GM21528 (cell line): ENCODE results near the gene TELO2.
"Not testable (repeated sequence)": the region's sequence is repeated elsewhere in the genome, so short reads cannot be mapped to it uniquely, and the experiment has no call there.

Experiments
- ATAC-seq: cut with Tn5 transposase; IDR thresholded peaks from one replicate; pipeline ENCODE4 v1.9.1; 2021; ENCODE audit warnings: mild to moderate bottlenecking, moderate library complexity; ENCODE audit not compliant: unreplicated experiment, low FRiP score

TELO2 gene

DNA sequence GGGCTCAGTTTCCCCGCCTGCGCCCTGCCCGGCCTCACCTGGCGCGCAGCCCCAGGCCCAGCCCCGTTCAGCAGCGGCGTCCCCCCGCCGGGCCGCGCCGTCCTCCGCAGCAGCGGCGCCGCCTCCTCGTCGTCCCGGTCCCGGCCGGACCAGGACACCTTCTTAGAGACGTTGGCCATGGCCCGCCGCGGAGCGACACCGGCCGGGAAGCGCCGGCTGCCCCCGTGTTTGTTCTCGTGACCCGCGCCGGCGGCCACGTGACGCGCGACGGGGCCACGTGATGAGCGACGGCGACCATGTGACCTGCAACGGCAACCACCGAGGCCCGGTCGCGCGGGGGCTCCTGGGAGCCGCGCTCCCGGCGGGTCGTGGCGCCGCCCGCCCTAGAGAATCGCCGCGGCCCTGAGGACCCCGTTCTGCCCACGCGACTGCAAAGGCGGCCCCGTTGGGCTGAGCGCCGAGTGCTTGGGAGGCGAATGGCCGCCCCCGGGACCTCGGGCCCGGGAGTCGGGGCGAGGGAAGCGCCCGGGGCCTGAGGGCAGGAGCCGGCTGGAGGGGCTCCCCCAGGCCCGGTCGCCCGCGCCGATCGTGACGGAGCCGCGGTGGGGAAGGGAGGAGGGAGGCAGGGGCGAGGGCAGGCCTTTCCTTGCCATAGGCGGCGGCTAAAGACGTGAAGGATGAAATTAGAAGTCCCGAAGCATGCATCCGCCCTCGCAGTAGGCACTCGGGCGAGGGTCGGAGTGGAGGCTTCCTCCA lies 18.2 kb upstream of the TELO2 start, which contains the start of gene CLCN7:
Gene CLCN7, minus strand, starts transcription at position 233 of the 756 bp plus-strand sequence. Its CDS starts 54 bp downstream, at position 179.
- ATAC-seq, result peak; percentile 70

GRCh38 chr16:1475552-1476114 lies 17.5 kb upstream of the TELO2 start:
- ATAC-seq, result peak; percentile 19

- ATAC-seq, result no peak
Observed at GRCh38 chr16:1477033-1477432, 16.1 kb upstream of the TELO2 start.

DNA sequence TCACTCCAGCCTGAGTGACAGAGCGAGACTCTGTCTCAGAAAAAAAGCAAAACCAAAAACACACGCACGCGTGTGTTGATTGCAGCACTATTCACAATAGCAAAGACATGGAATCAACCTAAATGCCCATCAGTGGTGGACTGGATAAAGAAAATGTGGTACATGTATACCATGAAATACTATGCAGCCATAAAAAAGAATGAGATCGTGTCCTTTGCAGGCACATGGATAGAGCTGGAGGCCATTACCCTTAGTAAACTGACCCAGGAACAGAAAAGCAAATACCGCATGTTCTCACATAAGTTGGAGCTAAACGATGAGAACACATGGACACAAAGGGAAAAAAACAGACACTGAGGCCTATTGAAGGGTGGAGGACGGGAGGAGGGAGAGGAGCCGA lies 14.2 kb upstream of the TELO2 start:
- not testable (repeated sequence) for ATAC-seq

DNA sequence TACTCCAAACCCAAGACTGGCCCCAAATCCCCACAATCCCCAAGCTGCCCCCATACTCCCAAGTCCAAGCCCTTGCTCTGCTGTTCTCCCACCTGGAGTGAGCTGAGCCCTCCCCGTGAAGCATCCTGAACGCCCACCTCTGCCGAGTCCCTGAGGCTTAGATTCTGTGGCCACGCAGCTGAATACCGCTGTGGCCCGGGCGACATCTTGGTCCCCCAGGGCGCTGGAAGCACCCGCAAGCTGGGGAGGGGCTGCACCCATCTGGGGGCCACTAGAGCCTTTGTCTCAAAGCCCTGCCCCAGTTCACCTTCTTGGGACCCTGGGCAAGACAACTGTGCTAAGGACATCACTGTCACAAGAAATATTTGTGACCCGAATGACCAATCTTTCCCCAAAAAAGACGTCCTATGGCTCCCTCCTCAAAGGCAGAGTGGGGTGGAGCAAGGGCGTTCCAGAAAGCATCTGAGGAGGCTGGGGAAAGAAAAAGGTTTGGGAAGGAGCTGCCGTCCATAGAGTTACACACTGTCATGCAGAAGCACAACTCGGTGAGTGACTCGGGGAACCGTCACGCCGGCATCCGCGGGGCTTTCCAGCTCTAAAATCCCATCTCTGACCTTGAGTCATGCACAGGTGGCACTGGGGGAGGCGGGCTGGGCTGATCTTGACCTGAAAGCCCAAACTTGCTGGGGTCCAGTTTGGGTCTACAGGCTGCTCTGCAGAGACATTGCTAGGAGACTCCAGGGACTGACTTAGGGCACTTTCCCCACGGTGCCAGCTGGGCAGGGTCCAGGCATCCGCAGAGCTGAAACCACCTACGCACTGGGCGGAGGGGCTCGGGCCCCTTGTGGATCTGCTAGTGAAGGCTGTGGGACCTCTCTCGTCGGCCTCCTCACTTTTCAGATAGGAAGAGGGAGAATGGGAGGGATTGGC lies 11.0 kb upstream of the TELO2 start:
- no peak for ATAC-seq

- no peak for ATAC-seq
Observed at GRCh38 chr16:1485847-1486496, 7.2 kb upstream of the TELO2 start.

- ATAC-seq, result no peak
Observed at GRCh38 chr16:1486551-1487390, 6.4 kb upstream of the TELO2 start.

DNA sequence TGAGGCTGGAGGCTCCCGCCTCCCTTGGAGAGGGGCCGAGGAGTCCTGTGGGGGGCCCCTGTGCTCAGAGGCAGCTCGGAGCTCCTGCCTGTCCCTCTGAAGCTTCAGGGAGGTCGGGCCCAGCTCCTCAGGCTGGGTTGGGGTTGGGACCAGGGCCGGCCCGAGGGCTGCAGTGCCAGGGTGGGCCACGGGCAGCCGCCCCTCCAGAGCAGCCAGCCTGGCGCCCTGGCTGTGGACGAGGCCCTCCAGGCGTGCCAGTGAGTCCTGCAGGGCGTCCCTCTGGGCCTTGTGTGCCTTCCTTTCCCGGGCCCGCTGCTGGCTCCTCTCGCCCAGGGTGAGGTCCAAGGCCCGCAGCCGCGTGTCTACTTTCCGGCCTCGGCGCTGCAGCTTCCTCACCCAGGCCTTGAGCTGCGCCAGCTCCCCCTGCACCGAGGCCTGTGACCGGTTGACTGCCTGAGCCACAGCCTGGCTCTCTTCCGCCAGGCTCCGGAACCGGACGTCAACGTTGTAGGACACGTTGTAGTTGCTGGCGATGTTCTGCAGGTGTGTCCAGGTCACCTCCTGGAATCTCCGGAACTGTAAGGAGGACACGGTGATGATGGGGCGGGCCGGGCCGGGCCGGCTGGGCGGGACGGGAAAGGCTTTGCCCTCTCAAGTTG lies 5.6 kb upstream of the TELO2 start:
- no peak for ATAC-seq

DNA sequence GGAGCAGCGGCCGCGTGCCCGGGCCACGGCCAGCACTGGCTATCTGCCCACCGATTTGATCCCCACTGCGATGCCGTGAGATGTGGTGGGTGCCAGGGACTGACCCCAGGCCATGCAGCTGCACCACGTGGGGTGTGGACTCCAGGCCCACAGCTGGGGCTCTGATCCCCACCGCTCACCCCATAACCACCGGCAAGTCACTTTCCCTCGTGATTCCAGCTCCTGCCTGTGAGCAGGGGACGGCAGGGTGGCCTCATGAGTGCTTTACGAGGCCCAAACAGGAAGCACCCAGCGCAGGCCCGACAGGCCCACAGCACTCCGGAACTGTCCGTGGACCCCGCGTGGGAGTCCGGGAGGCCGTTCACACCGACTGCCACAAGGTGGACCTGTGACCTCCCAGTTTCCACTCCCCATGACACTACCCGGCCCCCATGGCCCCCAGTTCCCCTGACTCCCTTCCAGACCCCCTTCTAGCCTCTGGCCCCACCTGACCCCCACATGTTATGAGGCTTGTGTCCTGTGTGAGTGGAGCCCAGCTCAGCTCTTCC lies 5.0 kb upstream of the TELO2 start:
- no peak for ATAC-seq

DNA sequence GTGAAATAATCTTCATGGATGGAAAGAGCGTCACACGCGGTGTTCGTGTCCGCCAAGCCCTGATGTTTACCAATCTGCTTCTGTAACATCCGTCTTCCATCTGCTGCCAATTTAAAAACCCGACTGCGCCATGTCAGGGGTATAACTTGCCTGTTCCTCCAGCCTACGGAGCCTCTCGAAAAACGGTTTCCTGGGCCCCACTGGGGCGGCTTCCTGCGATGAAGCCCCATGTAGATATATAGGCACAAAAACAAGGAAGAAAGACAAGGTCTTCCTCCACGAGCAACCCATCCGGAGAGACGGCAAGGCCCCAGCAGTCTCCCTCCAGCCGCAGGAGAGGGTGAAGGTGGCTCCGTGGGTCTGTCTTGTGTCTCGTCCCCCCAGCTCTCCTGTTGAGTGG lies 4.5 kb upstream of the TELO2 start, which contains the start of gene PTX4:
Gene PTX4, minus strand, starts transcription at position 326 of the 400 bp plus-strand sequence. Its CDS starts 35 bp downstream, at position 291.
- ATAC-seq, result no peak

DNA sequence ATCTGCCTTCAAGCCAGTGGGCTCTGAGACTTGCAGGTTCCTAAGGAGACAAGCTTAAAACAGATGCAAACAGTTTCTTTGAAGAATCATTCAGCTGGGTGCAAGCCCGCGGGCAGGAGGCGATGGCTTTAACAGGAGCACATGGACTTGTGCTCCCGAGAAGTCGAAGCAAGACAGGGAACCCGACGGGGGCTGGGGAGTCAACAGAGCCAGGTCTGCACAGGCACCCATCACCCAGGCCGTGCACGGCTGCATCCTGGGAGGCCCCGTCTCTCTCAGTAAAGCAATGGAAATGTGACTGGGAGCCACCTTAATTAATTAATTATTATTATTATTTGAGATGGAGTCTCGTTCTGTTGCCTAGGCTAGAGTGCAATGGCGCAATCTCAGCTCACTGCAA lies 4.1 kb upstream of the TELO2 start:
- ATAC-seq, result no peak

DNA sequence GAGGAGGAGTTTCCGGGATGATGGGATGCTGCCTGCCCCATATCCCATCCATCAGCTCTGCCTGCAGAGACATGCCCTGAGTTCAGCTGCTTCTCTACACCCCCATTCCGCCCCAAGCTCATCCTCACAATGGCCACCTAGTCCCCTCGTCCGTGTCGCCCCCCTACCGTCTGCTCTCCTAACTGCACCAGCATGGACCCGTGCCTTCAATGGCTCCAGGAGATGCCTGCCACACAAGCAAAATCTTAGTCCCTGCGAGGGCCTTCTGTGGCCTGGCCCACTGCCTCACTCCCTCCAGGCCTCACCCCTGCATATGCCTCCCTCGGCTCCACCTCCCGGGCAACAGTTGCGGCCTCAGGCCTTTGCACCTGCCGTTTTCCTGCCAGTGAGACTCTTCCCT lies 1.8 kb upstream of the TELO2 start:
- no peak for ATAC-seq

DNA sequence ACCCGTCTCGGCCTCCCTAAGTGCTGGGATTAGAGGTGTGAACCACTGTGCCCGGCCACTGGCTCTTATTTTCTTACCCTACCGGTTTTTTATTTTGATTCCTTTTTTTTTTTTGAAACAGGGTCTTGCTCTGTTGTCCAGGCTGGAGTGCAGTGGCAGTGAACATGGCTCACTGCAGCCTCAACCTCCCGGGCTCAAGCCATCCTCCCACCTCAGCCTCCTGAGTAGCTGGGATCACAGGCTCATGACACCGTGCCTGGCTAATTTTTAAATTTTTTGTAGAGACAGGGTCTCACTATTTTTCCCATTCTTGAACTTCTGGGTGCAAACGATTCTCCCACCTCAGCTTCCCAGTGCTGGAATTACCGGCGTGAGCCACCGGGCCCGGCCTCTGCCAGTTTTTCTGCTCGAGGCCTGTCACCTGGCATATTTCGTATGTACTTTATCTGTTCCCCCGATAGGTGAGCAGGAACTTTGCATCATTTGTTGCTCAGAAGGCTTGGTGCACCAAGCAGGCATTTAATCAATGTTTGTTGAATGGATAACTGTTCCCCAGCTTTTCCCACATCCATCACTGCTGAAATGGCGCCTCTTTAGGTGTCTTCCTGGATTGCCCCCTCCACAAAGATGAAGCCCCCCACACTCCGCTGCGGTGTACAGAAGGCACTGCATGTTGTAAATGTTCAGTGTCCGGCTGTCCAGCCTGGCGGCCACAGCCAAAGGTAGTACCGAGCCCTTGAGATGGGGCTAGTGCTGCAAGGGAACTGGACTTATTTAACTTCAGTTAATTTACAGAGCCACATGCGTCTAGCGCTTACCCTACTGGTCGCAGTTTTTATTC lies 858 bp upstream of the TELO2 start:
- ATAC-seq, result no peak

DNA sequence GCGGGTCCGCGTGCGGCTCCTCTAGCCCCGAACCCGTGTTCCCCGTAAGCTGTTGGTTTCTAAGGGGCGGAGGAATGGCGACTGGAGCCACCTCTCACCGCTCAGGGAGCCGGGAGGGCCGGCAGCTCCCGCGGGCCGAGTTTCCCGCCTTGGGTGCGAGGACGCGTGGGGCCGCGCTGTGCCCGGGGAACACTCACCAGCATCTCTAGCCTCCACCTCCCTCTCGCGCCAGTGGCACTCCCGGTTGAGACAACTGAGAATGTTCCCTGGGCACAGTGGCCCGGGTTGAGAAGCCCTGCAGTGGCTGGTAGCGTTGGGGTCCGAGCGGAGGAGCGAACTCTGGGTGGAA lies 560 bp downstream of the TELO2 start:
- ATAC-seq, result peak; percentile 11

DNA sequence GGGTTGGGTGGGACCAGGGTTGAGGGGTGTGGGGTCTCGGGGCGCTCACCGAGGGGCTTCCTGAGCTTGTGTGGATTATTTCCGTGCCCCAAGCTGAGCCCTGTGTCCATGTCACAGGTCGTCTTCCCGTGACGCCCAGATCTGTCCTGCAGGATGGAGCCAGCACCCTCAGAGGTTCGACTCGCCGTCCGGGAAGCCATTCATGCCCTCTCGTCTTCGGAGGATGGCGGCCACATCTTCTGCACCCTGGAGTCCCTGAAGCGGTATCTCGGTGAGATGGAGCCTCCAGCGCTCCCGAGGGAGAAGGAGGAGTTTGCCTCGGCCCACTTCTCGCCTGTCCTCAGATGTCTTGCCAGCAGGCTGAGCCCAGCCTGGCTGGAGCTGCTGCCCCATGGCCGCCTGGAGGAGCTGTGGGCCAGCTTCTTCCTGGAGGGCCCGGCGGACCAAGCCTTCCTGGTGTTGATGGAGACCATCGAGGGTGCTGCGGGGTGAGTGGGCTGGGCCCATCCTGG lies 1.0 kb downstream of the TELO2 start:
- no peak for ATAC-seq

GRCh38 chr16:1494711-1495110 lies 1.6 kb downstream of the TELO2 start:
- ATAC-seq, result no peak

DNA sequence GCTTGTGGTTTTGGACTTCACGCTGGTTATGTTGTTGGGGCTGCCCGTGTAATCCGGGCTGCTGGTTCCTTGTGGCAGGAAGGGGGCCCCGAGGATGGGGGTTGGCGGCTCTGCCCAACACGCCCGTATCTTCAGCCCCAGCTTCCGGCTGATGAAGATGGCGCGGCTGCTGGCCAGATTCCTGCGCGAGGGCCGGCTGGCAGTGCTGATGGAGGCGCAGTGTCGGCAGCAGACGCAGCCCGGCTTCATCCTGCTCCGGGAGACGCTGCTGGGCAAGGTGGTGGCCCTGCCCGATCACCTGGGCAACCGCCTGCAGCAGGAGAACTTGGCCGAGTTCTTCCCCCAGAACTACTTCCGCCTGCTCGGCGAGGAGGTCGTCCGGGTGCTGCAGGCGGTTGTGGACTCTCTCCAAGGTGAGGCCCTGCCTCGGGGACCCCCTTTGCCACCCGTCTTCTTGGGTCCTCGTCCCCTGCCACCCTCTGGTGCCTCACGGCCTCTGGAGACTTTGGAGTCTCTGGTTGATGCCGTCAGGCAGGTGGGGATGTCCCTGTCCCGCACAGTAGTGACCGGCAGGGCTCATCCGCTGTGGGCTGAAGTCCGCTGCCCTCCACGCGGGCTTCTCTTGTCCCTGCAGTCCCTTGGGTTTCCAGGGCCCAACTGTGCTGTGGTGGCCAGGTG lies 2.2 kb downstream of the TELO2 start:
- ATAC-seq, result no peak
